Central memory CD8-positive, alpha-beta T cell (primary cell): ENCODE results near the gene TTLL11.

Experiments
- ATAC-seq: fragments of 150-1000 bp; cut with Tn5 transposase; replicated peaks from 2 replicates; pipeline ENCODE4 v1.10.0; 2022; ENCODE audit warnings: mild to moderate bottlenecking, moderate FRiP score, moderate number of reproducible peaks; ENCODE audit not compliant: poor library complexity, severe bottlenecking; ENCODE audit errors: extremely low read depth
- DNase-seq, 2 donors: peaks; one replicate each; pipeline ENCODE4 v3.0.0; 2021; ENCODE audit warnings: low spot score in 2 of 2
- H3K27ac Mint-ChIP-seq: one replicate; pipeline ENCODE4 v1.8.0; 2022; ENCODE audit warnings: low read depth, mild to moderate bottlenecking, moderate library complexity, mixed read lengths
- H3K27me3 Mint-ChIP-seq: one replicate; pipeline ENCODE4 v1.8.0; 2022; ENCODE audit warnings: mixed read lengths
- H3K36me3 Mint-ChIP-seq: one replicate; pipeline ENCODE4 v1.8.0; 2022; ENCODE audit warnings: mild to moderate bottlenecking, moderate library complexity, mixed read lengths; ENCODE audit not compliant: insufficient read depth
- H3K4me1 Mint-ChIP-seq: one replicate; pipeline ENCODE4 v1.8.0; 2022; ENCODE audit warnings: mixed read lengths
- H3K4me3 Mint-ChIP-seq: one replicate; pipeline ENCODE4 v1.8.0; 2022; ENCODE audit warnings: mild to moderate bottlenecking, moderate library complexity, mixed read lengths
- H3K9me3 Mint-ChIP-seq: one replicate; pipeline ENCODE4 v1.8.0; 2022; ENCODE audit warnings: mixed read lengths

The TTLL11 gene

DNA sequence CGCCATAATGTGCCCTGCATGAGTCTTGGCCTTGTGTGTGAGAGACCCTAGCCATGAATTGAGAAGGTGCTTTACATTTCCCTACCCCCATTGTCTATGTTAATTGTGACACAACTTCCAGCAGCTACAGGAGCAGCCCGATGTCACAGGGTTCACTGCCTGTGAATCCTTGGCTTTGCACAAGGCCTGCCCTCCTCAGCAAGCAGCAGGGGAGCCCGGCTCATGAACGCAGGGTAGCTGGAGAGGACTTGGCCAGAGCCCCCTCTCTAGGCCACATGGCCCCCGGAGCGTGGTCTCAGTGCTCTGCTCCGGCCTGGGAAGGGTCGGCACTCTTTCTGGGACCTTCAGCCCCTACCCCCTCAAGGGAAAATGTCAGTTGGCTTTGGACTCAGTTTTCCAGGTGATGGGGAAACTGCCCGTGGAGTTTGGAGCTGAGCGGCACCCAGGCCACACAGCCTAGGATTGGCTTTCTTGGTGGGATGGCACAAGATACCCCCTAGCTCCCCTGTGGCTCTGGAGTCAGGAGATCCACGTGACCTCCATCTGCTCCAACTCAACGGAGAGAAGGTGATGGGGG lies 280.9 kb downstream of the TTLL11 start:
- Mint-ChIP-seq H3K36me3 (no peaks in the 10 kb centered on the region), H3K4me3 (no peak overlapping the region), H3K9me3 (no peaks in the 10 kb centered on the region), H3K27ac (no peak overlapping the region), H3K4me1 (no peaks in the 10 kb centered on the region), H3K27me3 (no peaks in the 10 kb centered on the region)
- no peak for DNase-seq
- no peak for ATAC-seq

DNA sequence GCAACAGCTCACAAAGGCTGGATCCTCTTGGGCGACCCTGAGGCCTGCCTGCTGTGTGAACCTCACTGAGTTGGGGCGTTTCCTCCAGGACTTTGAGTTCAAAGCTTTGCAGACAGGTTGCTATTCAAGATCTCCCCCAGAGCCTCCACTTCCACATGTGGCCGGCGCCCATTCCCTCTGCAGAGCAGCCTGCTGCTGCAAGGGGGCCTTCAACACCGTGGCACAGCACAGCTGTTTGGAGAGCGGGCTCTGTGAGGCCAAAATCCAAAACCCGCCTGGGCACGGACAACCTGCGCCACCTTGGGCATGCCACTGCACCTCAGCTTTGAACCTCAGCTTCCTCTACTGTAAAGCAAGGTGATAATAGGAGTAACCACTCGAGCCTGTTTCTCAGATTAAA lies 281.4 kb downstream of the TTLL11 start:
- DNase-seq, result no peak
- no peaks in the 10 kb centered on the region for H3K36me3 Mint-ChIP-seq
- no peak overlapping the region for H3K4me3 Mint-ChIP-seq
- no peak for ATAC-seq
- H3K4me1 Mint-ChIP-seq, result no peaks in the 10 kb centered on the region
- no peak overlapping the region for H3K27ac Mint-ChIP-seq
- H3K27me3 Mint-ChIP-seq, result no peaks in the 10 kb centered on the region
- no peaks in the 10 kb centered on the region for H3K9me3 Mint-ChIP-seq

DNA sequence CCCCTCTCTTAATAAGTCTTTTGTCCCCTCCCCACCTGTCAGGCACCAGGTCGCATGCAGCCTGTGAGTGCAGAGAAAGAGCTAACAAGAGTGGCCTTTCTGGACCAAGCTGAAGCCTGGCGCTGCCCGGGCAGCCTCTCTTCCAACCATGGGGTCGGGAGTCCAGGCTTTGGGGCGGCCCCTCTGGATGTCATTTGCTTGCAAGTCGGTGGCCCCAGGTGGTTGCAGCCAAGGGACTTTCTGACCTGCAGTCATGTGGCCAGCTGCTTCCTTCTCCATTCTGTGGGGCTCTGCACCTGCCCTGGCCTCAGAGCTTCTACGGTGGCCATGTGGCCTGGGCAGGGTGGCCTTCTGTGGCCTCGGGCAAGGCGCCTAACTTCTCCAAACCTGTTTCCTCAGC lies 282.0 kb downstream of the TTLL11 start:
- Mint-ChIP-seq H3K27ac (no peak overlapping the region), H3K4me1 (no peaks in the 10 kb centered on the region), H3K36me3 (no peaks in the 10 kb centered on the region), H3K27me3 (no peaks in the 10 kb centered on the region), H3K9me3 (no peaks in the 10 kb centered on the region), H3K4me3 (no peak overlapping the region)
- DNase-seq, result no peak
- ATAC-seq, result no peak

DNA sequence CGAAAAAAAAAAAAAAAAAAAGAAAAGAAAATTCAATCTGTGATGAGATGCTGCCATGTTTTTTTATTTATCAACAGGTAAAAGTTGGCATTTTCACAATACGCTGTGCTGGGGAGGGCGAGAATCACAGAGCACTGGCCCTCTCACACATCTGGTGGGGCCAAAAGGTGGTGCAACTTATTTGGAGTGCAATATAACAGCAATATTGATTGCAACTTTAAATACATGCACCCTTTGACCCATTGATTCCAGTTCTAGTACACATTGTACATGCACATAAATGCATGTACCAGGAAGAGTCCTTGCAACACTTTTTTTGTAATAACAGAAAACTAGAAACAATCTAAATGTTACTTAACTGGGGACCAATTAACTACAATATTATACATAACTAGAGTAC lies 282.6 kb downstream of the TTLL11 start:
- H3K36me3 Mint-ChIP-seq, result no peaks in the 10 kb centered on the region
- ATAC-seq (no peak), DNase-seq (no peak)
- no peaks in the 10 kb centered on the region for H3K9me3 Mint-ChIP-seq
- no peaks in the 10 kb centered on the region for H3K4me1 Mint-ChIP-seq
- H3K4me3 Mint-ChIP-seq, result no peak overlapping the region
- no peak overlapping the region for H3K27ac Mint-ChIP-seq
- no peaks in the 10 kb centered on the region for H3K27me3 Mint-ChIP-seq

DNA sequence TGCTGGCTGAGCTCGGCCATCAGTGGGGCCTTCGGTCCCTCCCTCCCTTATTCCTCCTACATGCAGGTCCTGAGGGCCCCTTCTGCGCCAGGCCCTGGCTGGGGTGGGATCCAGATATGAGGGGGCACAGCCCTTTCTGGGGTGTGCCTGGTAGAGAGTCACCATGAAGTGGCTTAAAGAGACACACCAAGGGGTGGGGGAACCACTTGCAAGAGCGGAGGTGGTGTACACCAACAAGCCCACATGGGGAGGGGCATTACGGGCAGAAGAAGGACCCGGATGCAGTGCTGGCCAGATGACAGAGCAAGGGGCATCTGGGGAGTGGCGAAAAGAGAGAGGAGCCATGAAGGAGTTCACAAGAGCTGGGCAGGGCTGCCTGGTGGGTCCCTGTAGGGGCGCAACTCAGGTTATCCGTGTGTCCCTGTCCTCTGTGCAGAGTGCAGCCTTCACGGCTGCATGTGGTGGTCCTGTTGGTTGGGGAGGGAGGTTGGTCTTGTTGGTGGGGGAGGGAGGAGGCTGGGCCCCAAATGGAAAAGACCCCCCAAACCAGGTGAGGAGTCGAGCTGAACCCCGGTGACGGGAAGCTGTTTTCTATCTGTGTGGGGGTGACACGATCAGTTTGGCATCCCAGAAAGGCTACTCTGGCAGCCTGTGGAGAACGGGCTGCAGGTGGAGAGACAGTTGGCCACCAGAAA lies 283.6 kb downstream of the TTLL11 start:
- Mint-ChIP-seq H3K4me3 (no peak overlapping the region), H3K4me1 (no peaks in the 10 kb centered on the region), H3K9me3 (no peaks in the 10 kb centered on the region), H3K36me3 (no peaks in the 10 kb centered on the region), H3K27ac (no peak overlapping the region), H3K27me3 (no peaks in the 10 kb centered on the region)
- no peak for ATAC-seq
- DNase-seq, result no peak

DNA sequence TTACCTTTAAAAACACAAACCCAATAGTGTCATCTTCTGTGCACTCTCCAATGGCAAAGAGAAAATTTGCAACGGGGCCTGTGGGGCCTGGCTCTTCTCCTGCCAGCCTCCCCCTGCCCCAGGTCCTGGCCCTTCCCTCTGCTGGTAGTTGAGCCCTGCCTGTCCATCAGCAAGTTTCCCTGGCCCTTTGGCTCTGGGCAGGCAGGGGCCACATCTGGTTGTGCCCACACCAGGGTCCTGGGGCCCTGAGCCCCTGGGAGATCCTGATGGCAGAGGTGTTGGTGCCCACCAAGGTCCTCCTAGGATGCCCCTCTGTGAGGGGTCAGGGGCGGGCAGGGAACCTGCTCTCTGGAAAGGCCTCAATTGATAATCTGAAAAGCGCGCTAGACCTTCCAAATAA lies 284.3 kb downstream of the TTLL11 start:
- no peaks in the 10 kb centered on the region for H3K4me1 Mint-ChIP-seq
- DNase-seq (no peak), ATAC-seq (no peak)
- H3K27me3 Mint-ChIP-seq, result no peaks in the 10 kb centered on the region
- H3K4me3 Mint-ChIP-seq, result no peak overlapping the region
- peaks cover 3% of the 10 kb centered on the region for H3K9me3 Mint-ChIP-seq
- H3K36me3 Mint-ChIP-seq, result no peaks in the 10 kb centered on the region
- no peak overlapping the region for H3K27ac Mint-ChIP-seq

DNA sequence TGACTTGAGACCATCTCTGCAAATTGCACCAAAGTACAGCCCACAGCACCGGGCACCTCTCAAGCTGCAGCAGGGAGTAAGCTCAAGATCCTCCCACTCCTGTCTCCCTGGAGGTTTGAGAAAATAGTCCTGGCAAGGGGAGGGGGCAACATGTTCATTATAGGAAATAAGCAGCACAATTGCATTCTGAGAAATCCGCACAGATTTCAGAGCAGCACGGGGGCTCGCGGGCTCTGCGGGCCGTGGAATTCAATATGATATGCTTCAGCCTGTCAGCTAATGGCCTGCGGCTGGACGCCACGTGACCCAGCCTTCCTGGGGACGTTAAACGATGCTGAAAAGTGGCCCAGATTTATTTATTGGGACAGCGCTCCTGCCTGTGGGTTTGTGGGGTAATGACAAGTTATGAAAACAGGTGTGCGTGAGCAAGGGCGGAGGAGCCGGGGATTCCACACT lies 285.3 kb downstream of the TTLL11 start:
- H3K27me3 Mint-ChIP-seq, result peaks cover 3% of the 10 kb centered on the region
- no peak overlapping the region for H3K27ac Mint-ChIP-seq
- H3K4me1 Mint-ChIP-seq, result no peaks in the 10 kb centered on the region
- no peak overlapping the region for H3K4me3 Mint-ChIP-seq
- DNase-seq, result no peak
- H3K9me3 Mint-ChIP-seq, result peaks cover 3% of the 10 kb centered on the region
- no peak for ATAC-seq
- no peaks in the 10 kb centered on the region for H3K36me3 Mint-ChIP-seq

DNA sequence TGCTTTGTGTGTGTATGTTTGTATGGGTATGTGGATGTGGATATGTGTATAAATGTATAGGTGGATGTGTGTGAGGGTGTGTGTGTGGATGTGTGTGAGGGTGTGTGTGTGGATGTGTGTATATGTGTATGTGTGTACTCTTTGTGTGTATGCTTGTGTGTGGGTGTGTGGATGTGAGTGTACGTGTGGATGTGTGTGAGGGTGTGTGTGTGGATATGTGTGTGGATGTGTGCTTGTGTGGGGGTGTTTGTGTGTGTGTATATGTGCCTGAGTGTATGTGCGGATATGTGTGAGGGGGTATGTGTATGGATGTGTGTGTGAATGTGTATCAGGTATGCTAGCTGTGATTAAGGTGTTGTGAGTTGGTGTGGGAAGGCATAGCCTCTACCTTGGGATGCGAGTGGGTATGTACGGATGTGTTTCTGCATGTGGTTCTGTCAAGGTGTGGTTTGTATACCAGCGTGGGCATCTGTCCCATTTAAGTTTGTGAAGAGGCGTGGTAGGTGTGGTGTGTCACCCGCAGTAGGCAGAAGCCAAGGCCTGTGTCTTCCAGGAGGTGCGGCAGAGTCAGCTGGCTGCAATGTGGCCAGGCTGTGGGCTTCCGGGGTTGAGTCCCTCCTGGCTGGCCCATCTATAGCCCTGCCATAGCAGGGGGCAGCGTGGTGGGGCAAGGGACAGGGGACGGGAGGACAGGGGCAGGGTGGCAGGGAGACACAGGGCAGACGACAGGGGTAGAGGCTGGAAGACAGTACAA lies 285.9 kb downstream of the TTLL11 start:
- Mint-ChIP-seq H3K4me1 (no peaks in the 10 kb centered on the region), H3K36me3 (no peaks in the 10 kb centered on the region), H3K4me3 (no peak overlapping the region), H3K27ac (no peak overlapping the region), H3K27me3 (peaks cover 9% of the 10 kb centered on the region), H3K9me3 (peaks cover 3% of the 10 kb centered on the region)
- DNase-seq (no peak), ATAC-seq (no peak)

DNA sequence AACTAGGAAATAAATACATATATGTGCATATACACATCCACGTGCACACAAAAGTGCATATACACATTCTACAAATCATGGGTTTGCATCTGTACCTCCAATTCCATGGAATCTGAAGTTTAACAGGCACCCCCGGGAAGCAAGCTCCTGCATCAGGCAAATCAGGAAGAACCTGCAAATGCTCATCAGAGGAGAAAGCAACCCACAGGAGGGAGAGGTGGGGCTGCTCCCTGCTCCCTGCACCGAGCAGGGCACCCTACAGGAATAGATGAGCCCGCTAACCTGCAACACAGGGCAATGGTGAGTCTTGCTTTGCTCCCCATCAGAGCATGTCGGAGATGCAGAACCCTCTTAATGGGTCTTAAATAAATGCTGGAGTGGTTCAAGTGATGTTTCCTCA lies 290.4 kb downstream of the TTLL11 start:
- Mint-ChIP-seq H3K4me3 (no peak overlapping the region), H3K27ac (no peak overlapping the region), H3K36me3 (no peaks in the 10 kb centered on the region), H3K9me3 (peaks cover 3% of the 10 kb centered on the region), H3K4me1 (no peaks in the 10 kb centered on the region), H3K27me3 (peaks cover 32% of the 10 kb centered on the region)
- no peak for ATAC-seq
- no peak for DNase-seq

DNA sequence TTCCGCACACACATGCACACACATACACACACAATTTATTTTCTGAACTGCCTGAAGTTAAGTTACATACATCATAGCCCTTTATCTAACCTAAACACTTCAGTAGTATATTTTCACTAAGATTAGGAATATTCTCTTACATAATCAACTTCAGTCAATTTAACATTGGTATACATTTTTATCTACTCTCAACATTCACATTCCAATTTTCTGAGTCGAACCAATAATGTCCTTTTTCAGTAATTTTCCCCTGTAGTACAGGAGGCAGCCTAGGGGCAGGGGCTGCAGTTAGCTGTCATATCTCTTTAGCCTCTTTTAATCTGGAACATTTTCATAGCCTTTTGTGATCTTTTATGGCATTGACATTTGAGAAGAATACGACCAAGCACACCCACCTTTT lies 291.5 kb downstream of the TTLL11 start:
- no peak for DNase-seq
- Mint-ChIP-seq H3K4me3 (no peak overlapping the region), H3K9me3 (peaks cover 3% of the 10 kb centered on the region), H3K36me3 (no peaks in the 10 kb centered on the region), H3K27ac (no peak overlapping the region), H3K4me1 (no peaks in the 10 kb centered on the region), H3K27me3 (peaks cover 43% of the 10 kb centered on the region)
- no peak for ATAC-seq

DNA sequence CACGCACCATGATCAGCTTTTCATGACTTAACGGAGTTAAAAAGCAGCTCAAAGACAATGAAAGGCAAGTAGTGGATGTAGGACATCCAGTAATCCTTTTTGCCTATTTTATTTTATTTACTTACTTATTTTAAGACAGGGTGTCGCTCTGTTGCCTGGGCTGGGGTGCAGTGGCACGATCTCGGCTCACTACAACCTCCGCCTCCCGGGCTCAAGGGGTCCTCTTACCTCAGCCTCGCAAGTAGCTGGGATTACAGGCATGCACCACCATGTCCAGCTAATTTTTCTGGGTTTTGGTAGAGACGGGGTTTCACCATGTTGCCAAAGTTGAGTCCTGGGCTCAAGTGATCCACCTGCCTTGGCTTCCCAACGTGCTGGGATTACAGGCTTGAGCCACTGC lies 292.7 kb downstream of the TTLL11 start:
- ATAC-seq (no peak), DNase-seq (no peak)
- peaks cover 3% of the 10 kb centered on the region for H3K9me3 Mint-ChIP-seq
- H3K4me3 Mint-ChIP-seq, result no peak overlapping the region
- H3K27me3 Mint-ChIP-seq, result peaks cover 43% of the 10 kb centered on the region
- no peaks in the 10 kb centered on the region for H3K4me1 Mint-ChIP-seq
- H3K36me3 Mint-ChIP-seq, result no peaks in the 10 kb centered on the region
- no peak overlapping the region for H3K27ac Mint-ChIP-seq

DNA sequence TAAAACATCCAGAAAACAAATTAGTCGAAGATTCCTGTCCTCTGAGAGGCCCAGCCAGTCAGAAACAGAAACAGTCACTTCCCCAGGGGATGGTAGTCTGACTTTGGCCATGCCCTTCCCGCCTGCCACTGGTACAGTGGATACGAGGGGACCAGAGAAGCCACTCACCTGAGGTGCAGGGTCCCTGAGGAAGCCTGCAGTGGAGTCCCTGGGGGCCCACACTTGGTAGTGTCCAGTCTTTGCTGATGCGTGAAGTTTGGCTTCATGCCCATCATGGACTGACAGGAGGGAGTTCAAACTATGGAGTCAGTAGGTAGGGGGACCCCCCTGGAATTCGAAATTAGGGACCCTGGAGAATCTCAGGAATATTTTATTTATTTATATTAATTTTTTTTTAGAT lies 294.2 kb downstream of the TTLL11 start:
- H3K27ac Mint-ChIP-seq, result no peak overlapping the region
- H3K9me3 Mint-ChIP-seq, result peaks cover under 1% of the 10 kb centered on the region
- no peaks in the 10 kb centered on the region for H3K4me1 Mint-ChIP-seq
- DNase-seq, result no peak
- peaks cover 43% of the 10 kb centered on the region for H3K27me3 Mint-ChIP-seq
- H3K4me3 Mint-ChIP-seq, result no peak overlapping the region
- no peaks in the 10 kb centered on the region for H3K36me3 Mint-ChIP-seq
- ATAC-seq, result no peak

DNA sequence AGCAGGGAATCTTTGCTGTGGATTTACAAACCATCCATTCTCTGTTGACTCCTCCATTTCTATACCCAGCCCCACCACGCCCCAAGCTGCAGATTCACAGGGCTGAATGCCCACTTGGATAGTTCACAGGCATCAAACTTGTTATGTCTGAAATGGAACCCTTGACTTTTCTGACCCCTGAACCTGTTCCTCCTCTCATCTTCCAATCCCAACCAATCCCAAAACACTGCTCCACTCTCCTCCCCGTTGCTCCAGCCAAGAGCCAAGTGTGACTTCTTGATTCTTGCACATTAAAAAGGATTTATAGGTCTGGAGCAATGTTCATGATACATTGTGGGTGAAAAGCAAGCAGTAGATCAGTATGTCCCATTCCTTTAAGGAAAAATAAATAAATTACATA lies 296.0 kb downstream of the TTLL11 start:
- Mint-ChIP-seq H3K4me1 (no peaks in the 10 kb centered on the region), H3K27ac (no peak overlapping the region), H3K4me3 (no peak overlapping the region), H3K27me3 (peaks cover 33% of the 10 kb centered on the region), H3K9me3 (no peaks in the 10 kb centered on the region), H3K36me3 (no peaks in the 10 kb centered on the region)
- ATAC-seq, result no peak
- no peak for DNase-seq
